H1 (cell line): Measurements from ENCODE around the gene GPR161. TPM values are rescaled to one million over a fixed set of nuclear protein-coding genes. Genes with fewer than 3 reads are reported as not detected.

Source experiments
- CREB1 ChIP-seq: IDR thresholded peaks from 2 replicates; pipeline ENCODE4 v1.6.1; 2012; ENCODE audit warnings: inconsistent platforms
- EGR1 ChIP-seq: IDR thresholded peaks from 2 replicates; pipeline ENCODE4 v1.6.1; 2011; ENCODE audit warnings: low read depth, low read length, borderline replicate concordance
- EZH2 ChIP-seq: fragments of 200-600 bp; sonication (generic); IDR thresholded peaks from 2 replicates; pipeline ENCODE4 v1.7.1; 2012; ENCODE audit warnings: low read depth, mild to moderate bottlenecking, moderate library complexity, low read length, inconsistent platforms; ENCODE audit not compliant: severe bottlenecking
- GABPA ChIP-seq: IDR thresholded peaks from 2 replicates; pipeline ENCODE4 v1.6.1; 2011; ENCODE audit warnings: mild to moderate bottlenecking, low read length, moderate library complexity, borderline replicate concordance; ENCODE audit not compliant: insufficient read depth
- MAX ChIP-seq: IDR thresholded peaks from 2 replicates; pipeline ENCODE4 v1.6.1; 2012; ENCODE audit warnings: inconsistent platforms
- PHF8 ChIP-seq: fragments of 200-600 bp; sonication (generic); conservative IDR thresholded peaks from 2 replicates; pipeline ENCODE4 v1.7.1; 2012; ENCODE audit warnings: low read depth, mild to moderate bottlenecking, inconsistent platforms, low read length, moderate library complexity
- RXRA ChIP-seq: IDR thresholded peaks from 2 replicates; pipeline ENCODE4 v1.6.1; 2011; ENCODE audit warnings: low read depth, mild to moderate bottlenecking, low read length, moderate library complexity; ENCODE audit not compliant: insufficient read depth
- SP1 ChIP-seq: IDR thresholded peaks from 2 replicates; pipeline ENCODE4 v1.6.1; 2011; ENCODE audit warnings: low read depth, low read length
- TAF1 ChIP-seq: IDR thresholded peaks from 2 replicates; pipeline ENCODE4 v1.6.1; 2011; ENCODE audit warnings: mild to moderate bottlenecking, low read depth, low read length
- polyA plus RNA-seq, 7 experiments: library from polyadenylated mRNA; depleted of rRNA in 3 of 7; stranded (reverse) in 5 of 7; unstranded in 2 of 7; fragments of >200 nt in 5 of 7; fragments of 200-250 nt in 2 of 7; gene quantifications; 1 replicate in 5 of 7; 2 replicates in 1 of 7; 4 replicates in 1 of 7; pipeline versions ENCODE4 v1.2.1 to v1.2.3, GENCODE V29; 2011 to 2013; ENCODE audit warnings: missing spikeins in 2 of 7, mixed read lengths in 2 of 7
- total RNA-seq: library from RNA; stranded (reverse); fragmentation: NEBNext Ultra II Directional; extraction: Animal tissue kit (Norgen Biotek cat#: 25700); gene quantifications from 2 replicates; pipeline ENCODE4 v1.2.1, GENCODE V29; 2021

Gene GPR161
- total and polyA plus RNA-seq, 2 of the 8 experiments (the other 6 are each of a cell fraction or from before 2014, with no cell fraction given), result 13.7 to 16.8 TPM

GRCh38 chr1:168170564-168171508 lies 34.1 kb upstream of the GPR161 start (continued):
- TF ChIP-seq MAX, result no peak
- no peak for TF ChIP-seq EGR1
- TF ChIP-seq CREB1, result no peak
- TF ChIP-seq SP1, result no peak
- TF ChIP-seq GABPA, result no peak
- TF ChIP-seq RXRA, result no peak
- TF ChIP-seq PHF8, result no peak
- TF ChIP-seq EZH2, result no peak
- TF ChIP-seq TAF1, result no peak
